Limb (tissue), 2 donors: ENCODE results near the gene PTPN7.
"Not testable (repeated sequence)": the region's sequence is repeated elsewhere in the genome, so short reads cannot be mapped to it uniquely, and the experiment has no call there.

Source experiments
- DNase-seq, 2 donors: peaks; one replicate each; pipeline ENCODE4 v3.0.0-alpha.2; 2016; ENCODE audit errors: extremely low spot score in 2 of 2

PTPN7 gene

DNA sequence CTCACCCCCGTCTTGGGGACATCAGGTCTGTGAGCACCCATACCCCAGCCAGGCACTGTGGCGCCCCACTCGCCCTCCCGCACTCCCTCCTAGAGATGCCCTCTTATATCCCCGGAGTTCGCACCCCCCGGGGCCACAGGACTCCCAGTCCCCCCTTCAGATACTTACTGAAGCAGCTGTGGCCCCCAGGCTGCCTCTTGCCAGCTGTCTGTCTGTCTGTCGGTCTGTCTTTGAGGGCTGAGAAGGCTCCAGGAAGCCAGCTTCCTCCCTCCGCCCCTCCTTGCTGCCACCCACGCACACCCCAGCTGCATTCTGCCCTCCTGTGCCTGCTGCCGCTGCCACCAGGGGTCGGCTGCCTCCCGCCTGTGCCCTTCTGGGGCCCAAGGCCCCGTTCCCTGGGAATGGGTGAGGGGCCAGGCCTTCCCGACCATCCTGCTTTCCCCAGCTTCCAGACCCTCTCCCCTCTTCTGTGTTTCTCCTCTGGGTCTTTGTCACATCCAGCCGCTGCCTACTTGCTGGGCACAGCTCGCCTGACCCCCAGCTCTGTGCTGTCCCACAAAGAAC is at the start of gene PTPN7:
Gene PTPN7, minus strand, starts transcription at position 226 of the 564 bp plus-strand sequence. CDS start 1,200 bp downstream, outside the sequence.
- no peak for DNase-seq

DNA sequence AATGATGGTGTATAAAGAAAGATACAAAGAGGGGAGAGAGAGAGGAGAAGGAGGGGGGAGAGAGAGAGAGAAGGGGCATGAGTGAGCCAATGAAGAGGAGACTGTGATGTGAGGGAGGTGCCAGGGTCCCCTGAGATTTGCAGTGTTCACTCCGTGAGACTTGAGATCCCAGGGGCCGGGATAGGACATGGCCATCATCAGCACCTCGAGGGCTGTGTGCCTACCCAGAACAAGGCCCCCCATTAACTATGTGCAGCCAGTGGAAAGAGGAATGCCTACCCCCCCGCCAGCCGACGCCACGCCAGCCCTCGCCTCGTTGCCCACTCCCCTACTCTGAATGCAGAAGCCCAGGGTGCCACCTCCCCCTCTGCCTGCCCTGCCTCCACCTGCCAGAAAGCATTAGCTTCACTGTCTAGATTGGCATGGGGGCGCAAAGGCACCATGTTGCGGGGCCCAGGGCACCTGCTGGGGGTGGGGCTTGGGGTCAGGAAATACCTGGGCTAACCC is 48.0 kb upstream of the PTPN7 start:
- no peak for DNase-seq

DNA sequence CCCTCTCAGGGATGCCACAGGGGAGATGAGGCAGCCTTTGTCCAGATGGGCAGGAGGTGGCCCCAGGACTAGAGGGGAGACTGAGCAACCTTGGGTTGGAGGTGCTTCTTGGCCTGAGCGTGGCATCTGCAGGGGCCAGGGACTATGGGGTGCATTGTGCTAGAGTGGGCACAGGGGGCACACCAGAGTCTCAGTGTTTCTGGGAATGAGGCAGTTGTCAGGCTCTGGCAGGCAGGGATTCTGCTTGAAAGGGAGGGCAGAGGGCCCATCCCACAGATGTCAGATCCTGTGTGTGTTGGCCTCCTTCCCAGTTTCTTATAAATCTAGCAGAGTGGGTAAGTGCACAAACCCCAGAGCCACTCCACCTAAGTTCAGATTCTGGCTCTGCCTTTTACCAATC is 46.9 kb upstream of the PTPN7 start:
- DNase-seq, result peak in 1 of 2 donors; percentile 50

DNA sequence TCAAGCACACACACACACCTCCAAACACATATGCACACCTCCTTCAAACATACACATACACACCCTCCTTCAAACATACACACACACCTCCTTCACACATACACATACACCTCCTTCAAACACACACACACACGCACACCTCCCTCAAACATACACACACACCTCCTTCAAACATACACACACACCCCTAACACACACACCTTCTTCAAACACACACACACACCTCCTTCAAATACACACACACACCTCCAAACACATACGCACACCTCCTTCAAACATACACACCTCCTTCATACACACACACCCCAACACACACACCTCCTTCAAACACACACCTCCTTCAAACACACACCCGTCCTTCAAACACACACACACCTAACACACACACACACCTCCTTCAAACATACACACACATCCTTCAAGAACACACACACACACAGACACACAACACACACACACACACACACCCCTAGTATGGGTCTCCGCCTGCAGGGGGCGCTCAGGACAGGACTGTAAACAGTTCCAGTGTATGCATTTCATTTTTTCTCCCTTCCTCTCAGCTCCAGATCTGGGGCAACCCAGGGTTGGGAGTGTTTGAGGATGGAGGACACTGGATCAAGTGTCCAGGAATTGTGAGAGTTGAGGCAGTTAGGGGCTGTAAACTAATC is 45.3 kb upstream of the PTPN7 start:
- no peak for DNase-seq

DNA sequence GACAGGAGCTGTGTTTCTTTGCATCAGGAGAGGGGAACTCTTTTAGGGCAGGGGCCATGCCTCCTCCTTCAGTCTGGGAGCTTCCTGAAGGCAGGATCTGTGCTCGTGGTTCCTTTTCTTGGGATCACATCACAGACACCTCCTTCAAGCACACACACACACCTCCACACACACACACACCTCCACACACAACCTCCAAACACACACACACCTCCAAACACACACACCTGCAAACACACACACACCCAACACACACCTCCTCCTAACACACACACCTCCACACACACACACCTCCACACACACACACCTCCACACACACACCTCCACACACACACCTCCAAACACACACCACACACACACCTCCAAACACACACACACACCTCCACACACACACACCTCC is 43.7 kb upstream of the PTPN7 start:
- no peak for DNase-seq

DNA sequence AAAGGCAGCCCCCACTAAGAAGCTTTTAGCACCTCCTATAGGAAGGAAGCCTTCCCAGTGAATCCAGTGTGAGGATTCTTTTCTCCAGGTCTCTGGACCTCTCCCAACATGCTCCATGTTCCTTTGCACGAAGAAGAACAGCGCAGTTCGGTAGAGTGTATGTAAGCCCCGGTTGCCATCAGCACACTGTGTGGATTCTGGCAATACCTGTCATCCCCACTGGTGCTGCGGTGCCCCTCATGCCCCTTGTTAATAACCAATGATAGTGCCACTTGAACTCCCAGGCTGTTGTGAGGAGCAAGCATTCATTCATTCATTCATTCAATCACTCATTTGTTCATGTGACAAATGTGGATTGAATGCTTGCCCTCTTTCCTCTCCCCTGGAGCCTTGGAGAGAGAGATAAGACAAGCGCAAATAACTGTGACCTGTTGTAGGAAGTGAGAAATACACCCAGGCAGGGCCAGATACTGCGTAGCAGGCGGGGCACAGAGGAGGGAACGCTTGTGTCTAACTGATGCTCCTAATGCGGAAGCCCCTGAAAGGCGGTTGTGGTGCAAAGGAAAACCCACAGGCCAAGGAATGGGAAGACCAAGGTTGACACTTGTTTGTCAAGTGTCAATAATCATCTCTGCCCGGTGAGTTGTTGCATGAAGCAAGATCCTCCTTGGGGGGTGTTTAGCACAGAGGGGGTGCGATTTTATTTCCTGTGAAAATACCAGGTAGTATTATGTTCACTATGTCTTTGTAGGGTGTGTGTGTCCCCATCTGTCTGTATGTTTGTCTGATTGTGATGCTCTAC is 43.0 kb upstream of the PTPN7 start:
- no peak for DNase-seq

DNA sequence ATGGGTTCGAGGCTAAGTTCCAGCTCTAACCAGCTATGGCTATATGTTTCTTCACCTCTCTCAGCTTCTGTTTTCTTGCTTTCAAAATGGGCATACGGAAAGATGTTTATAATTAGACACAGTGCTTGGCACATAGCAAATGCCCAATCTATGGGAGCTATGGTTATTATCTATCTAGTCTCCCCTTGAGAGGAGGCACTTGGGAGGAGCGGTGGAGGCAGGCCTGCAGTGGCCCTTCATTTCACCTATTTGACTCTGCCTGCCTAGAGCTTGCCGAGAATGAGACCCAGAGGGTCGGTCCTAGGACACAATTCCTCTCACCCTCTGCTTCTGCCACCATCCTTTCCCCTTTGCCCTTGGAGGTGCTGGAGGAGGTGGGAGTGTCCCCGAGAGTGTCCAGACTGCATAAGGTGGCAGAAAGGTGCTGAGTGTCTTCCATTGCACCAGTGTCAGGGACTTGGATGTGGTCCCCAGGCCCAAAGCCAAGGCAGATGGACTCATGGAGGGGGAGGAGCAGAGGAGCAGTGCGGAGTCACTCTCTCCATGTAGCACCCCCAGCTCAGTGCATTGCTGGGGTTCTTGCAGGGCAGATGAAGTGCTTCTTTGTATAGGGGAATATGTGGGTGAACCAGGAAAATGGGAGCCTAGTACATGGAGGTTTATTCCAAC is 42.2 kb upstream of the PTPN7 start:
- no peak for DNase-seq

DNA sequence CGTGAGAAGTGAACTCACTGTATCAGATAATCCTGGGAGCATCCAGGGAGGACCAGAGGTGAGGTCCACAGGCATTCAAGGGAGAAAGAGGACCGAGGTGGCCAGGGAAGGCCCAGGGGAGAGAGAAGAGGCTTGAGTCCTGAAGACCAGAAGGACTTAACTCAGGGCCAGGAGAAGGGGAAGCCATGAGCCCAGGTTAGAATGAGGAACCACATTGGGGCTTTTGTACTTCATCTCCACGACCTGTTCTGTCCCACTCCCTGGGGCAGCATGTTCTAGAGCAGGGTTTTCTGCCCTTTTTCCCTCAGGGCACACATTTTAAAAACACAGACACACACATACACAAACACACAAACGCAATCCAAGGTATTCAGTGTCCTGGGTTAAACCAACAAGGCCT is 41.6 kb upstream of the PTPN7 start:
- no peak for DNase-seq

DNA sequence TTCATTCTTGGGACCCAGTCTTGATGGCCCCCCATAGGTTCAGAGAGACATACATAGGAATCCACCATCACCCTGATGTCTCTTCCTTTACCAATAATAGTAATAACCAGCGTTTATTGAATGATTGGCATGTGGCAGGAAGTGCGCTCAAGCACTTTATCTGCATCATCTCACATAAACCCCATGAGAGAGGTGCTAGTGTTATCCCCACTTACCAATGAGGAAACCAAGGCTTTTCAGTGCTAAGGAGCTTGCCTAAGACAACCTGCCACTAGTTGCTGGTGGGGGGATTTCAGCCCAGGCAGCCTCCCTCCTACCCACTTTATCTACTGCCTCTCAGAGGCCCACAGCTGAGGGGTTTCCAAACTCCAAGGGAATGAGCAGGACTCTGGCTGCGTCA is 40.9 kb upstream of the PTPN7 start:
- no peak for DNase-seq

DNA sequence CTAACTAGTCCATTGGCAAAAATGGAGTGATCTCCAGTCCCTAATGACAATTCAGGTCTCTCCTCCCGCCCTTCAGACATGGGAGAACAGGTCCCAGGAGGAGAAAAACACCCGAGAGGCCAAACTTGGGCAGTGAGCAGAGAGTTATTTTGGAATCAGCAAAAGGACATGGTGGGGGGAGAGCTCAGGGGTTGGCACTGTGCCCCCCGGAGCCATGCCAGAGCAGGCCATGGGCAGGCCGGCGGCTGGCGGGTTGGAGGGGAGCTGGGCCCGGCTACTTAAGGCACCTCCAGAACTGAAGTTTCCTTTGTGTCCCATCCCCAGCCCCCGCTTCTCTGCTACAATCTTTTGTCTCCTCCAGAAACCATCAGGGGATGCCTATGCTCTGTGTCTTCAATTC is 40.3 kb upstream of the PTPN7 start:
- no peak for DNase-seq

DNA sequence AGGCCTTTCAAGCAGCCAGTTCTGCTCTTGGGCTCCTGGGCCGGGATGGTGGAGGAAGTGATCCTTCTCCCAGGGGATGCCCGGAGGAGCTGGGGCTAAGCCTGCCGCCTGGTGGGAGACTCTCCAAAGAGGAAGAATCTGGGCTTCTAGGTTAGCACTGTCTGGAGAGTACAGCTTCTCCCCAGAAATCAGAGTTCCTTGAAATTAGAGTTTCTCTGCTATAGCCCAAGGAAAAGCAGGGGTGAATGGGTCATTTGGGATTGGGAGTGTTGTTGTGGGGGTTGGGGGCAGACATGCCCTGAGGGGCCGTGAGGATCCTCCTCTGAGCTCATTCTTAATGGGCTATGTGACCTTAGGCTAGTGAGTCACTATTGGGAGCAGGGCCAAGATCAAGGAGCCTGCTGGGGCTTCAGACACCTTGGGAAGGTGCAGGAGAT is 39.7 kb upstream of the PTPN7 start:
- DNase-seq, result no peak

DNA sequence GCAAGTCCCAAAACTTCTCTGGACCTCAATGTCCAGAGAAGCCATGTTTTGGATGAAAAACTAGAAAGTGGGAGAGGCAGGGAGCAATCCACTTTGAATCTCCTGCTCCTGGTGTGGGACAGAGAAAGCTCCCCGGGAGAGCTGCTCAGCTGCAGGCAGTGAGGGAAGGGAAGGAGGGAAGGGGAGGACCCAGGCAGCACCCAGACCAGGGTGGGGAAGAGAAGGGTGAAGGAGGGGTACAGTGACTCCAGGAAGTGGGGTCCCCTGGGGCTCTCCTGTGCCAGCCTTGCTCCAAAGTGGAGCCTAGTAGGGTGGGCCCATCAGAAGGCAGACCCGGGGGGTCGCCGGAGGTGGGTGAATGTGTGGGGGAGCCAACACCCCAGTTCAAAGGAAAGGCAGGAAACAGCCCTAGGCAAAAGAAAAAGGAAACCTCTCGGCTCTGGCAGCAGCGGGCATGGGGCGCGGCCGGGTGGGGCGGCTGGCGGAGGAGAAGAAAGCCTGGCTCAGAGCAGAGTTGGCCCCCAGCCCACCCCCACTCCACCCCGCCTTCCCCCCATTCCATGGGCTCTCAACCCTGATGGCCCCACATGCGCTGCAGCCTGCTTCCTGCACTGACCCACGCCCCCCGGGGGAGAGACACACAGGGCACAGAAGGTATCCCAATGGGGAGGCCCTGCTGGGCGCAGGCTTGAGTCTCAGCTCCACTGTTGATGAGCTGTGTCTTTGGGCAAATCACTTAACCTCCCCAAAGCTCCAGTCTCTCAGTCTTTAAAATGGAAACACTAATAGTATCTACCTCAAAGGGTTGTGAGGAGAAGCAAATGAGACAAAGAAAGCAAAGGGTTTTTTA is 38.9 kb upstream of the PTPN7 start:
- no peak for DNase-seq

DNA sequence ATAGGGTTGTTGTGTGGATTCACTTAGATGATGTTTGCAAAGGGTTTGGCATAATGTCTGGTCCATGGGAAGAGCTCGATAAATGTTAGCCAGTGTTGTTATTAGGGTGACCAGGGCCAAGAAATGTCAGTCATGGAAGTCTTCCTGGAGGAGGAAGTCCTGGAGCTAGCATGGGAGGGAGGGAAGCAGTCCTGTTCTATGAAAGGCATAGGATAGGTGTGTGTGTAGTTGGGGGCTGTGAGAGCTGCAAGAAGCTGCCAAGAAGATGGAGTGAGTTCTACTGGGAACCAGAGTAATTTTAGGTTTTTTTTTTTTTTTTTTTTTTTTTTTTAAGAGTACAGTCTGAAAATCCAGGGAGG is 37.9 kb upstream of the PTPN7 start:
- no peak for DNase-seq

DNA sequence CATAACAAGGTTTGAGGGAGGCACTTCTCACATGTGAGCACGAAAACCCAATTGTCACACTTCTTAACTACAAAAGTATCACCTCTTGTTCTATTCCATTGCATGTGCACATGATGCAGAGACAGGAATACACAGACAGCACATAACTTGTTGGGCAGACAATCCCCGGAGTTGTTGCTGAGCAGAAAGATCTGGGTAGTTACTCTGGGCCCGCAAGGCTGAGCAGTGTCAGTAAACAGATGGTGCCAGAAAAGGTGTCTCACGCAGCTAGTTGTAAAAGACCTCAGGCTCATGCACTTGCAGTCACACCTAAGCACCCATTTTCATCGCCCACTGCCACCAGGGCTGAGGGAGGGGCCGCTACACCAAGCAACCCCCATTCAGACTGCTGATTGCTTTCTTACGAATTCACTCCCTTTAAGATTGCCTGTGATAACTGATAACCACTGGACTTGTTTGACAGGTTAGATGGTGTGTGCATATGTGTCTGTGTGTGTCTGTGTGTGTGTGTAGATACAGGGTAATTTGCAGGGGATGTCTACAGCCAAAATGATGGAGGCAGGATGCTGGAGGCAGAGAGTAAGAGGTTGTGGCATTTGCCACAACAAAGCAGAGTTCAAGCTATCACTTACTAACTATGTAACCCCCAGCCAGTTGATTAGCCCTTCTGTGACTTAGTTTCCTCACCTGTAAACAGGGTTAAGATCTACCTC is 37.4 kb upstream of the PTPN7 start:
- DNase-seq, result no peak

DNA sequence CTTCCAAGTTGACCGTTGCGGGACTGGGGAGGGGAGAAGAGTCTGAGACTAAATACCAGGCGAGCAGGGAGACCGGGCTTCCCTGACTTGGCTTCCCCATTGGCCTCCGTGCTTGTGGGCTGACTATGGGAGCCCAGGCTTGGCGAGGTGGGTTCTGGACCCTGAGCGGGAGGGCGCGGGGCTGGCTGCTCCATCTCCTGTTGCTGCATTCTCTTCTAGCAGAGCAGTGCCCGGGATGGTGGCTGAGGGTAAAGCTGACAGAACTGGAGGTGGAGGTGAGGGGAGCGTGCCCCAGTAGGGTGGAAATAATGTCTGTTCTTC is 33.9 kb upstream of the PTPN7 start:
- DNase-seq, result no peak

DNA sequence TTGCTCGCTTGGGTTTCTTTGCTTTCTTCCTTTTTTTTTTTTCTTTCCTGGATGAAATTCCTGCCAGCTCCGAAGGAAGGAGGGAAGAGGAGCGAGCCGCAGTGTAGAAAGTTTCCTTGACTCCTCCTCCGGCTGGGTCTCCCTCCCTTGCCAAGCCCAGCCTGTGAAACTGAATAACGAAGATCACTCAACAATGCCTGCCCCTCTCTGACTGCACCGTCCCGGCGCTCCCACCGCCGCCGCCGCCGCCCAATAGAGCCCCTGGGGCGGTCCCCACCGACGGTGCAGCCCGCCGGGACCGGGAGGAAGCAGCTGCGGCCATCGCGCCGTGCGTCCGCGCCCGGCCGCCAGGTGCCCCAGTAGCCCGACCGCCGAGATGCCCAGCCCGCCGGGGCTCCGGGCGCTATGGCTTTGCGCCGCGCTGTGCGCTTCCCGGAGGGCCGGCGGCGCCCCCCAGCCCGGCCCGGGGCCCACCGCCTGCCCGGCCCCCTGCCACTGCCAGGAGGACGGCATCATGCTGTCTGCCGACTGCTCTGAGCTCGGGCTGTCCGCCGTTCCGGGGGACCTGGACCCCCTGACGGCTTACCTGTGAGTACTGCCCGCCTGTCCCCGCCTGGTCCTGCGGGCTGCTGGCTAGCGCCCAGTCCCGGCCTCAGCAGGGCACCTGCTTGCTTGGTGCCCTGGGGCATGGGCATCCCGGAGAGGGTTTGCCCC is 33.4 kb upstream of the PTPN7 start, which contains the start of gene LGR6:
Gene LGR6, plus strand, starts transcription at position 186 of the 714 bp plus-strand sequence. Its CDS starts 191 bp downstream, at position 377.
- DNase-seq, result no peak

DNA sequence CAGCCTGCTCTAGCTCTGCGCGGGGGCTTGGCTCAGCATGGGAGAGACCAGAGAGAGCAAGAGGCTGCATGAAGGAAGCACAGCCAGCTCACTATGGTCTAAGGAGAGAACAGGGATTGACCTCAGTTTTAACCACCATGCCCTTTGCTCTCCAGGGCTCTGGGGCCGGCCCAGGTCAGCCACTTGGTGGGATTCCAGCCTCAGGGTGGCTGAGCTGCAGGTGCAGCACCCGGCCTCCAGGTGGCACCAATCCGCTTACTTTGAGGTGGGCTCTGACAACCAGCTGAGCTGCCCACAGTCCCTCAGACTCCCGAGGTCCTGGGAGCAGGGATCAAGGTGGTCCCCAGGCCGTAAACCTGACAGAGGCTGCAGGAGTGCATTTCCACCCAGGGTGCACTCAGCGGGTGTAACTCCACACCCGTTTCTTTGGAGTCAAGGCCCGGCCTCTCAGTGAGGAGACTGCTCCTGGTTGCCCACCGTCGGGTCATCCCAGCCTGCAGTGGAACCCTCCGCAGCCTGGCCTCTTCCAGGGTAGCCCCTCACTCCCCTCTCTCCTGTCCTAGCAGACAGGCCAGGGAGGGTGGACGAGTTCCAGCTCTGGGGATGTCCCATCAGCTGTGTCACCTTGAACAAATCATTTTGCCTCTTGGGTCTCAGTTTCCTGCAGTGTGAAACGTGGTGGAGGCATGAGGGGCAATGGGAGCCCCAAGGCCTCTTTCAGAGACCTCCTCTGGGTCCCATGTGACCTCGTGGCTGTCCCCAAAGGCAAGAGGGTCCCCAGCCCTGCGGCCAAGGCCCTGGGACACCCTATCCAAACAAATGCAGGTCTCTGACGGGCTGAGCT is 32.6 kb upstream of the PTPN7 start:
- peak in 1 of 2 donors; percentile 78 for DNase-seq

DNA sequence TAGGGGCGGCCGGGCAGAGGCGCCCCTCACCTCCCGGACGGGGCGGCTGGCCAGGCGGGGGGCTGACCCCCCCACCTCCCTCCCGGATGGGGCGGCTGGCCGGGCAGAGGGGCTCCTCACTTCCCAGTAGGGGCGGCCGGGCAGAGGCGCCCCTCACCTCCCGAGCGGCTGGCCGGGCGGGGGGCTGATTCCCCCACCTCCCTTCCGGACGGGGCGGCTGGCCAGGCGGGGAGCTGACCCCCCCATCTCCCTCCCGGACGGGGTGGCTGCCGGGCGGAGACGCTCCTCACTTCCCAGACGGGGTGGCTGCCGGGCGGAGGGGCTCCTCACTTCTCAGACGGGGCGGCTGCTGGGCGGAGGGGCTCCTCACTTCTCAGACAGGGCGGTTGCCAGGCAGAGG is 31.0 kb upstream of the PTPN7 start:
- not testable (repeated sequence) for DNase-seq
